GM23248 (cell line): ENCODE data around the gene STX8. TPM values are rescaled to one million over a fixed set of nuclear protein-coding genes. Genes with fewer than 3 reads are reported as not detected.
A peak's percentile ranks its signal among the peaks of the same experiment; 100 is the strongest.

ENCODE experiments used
- DNase-seq: peaks from one replicate; pipeline ENCODE4 v3.0.0-alpha.2; 2015
- H2AFZ ChIP-seq: fragments of 200-600 bp; sonication (generic); 2 replicates; pipeline ENCODE4 v1.6.1; 2016; ENCODE audit warnings: antibody characterized with exemption
- H3F3A ChIP-seq: fragments of 200-600 bp; sonication (generic); 2 replicates; pipeline ENCODE4 v1.6.1; 2016; ENCODE audit warnings: mild to moderate bottlenecking, antibody characterized with exemption, mixed run types; ENCODE audit not compliant: insufficient read depth
- H3K27ac ChIP-seq: fragments of 200-600 bp; sonication (generic); 2 replicates; pipeline ENCODE4 v1.5.1; 2016; ENCODE audit warnings: mild to moderate bottlenecking
- H3K27me3 ChIP-seq: fragments of 200-600 bp; sonication (generic); replicated peaks from 2 replicates; pipeline ENCODE4 v1.6.1; 2016; ENCODE audit warnings: mild to moderate bottlenecking; ENCODE audit not compliant: insufficient read depth
- H3K36me3 ChIP-seq: fragments of 200-600 bp; sonication (generic); 2 replicates; pipeline ENCODE4 v1.6.1; 2016; ENCODE audit warnings: low read depth, mild to moderate bottlenecking
- H3K4me1 ChIP-seq: fragments of 200-600 bp; sonication (generic); 2 replicates; pipeline ENCODE4 v1.6.1; 2016; ENCODE audit warnings: mild to moderate bottlenecking; ENCODE audit not compliant: insufficient read depth
- H3K4me2 ChIP-seq: fragments of 200-600 bp; sonication (generic); one replicate; pipeline ENCODE4 v1.6.1; 2016; ENCODE audit warnings: mild to moderate bottlenecking; ENCODE audit not compliant: unreplicated experiment
- H3K4me3 ChIP-seq: fragments of 200-600 bp; sonication (generic); 2 replicates; pipeline ENCODE4 v1.5.1; 2016; ENCODE audit warnings: mild to moderate bottlenecking
- H3K79me2 ChIP-seq: fragments of 200-600 bp; sonication (generic); 2 replicates; pipeline ENCODE4 v1.6.1; 2016; ENCODE audit warnings: mild to moderate bottlenecking; ENCODE audit not compliant: insufficient read depth
- H3K9ac ChIP-seq: fragments of 200-600 bp; sonication (generic); 2 replicates; pipeline ENCODE4 v1.6.1; 2016; ENCODE audit warnings: mild to moderate bottlenecking
- H3K9me2 ChIP-seq: fragments of 200-600 bp; sonication (generic); 2 replicates; pipeline ENCODE4 v1.6.1; 2016; ENCODE audit warnings: mixed run types, mild to moderate bottlenecking, moderate library complexity; ENCODE audit not compliant: insufficient read depth
- H3K9me3 ChIP-seq: fragments of 200-600 bp; sonication (generic); one replicate; pipeline ENCODE4 v1.6.1; 2017; ENCODE audit warnings: low read depth
- H4K20me1 ChIP-seq: fragments of 200-600 bp; sonication (generic); 2 replicates; pipeline ENCODE4 v1.6.0; 2016; ENCODE audit not compliant: insufficient read depth
- EZH2 ChIP-seq: fragments of 200-600 bp; sonication (generic); IDR thresholded peaks from 2 replicates; pipeline ENCODE4 v1.6.1; 2018; ENCODE audit warnings: antibody characterized with exemption, mild to moderate bottlenecking; ENCODE audit not compliant: insufficient read depth, poor library complexity, severe bottlenecking
- EZH2phosphoT487 ChIP-seq: fragments of 200-600 bp; sonication (generic); IDR thresholded peaks from 2 replicates; pipeline ENCODE4 v1.6.1; 2018; ENCODE audit warnings: antibody characterized with exemption, moderate library complexity, mild to moderate bottlenecking, low read depth; ENCODE audit not compliant: insufficient read depth
- WGBS, 2 experiments: methylation state at CpG; one replicate each; pipeline ENCODE4 v1.1.6; 2015 to 2017; ENCODE audit warnings: low lambda C conversion rate in 2 of 2, low coverage in 1 of 2; ENCODE audit errors: missing lambda C conversion rate in 2 of 2; 5-methylcytosine and 5-hydroxymethylcytosine counted together
- in situ Hi-C: fragments of 300-500 bp; cut with MboI; formaldehyde crosslinking; loops from 2 replicates; pipeline ENCODE4 v1.15.0; 2020
- polyA plus RNA-seq: library from polyadenylated mRNA; unstranded; fragments of >200 nt; fragmentation: Nextera tagmentation; extraction: Ambion mirVana; gene quantifications from 2 replicates; pipeline ENCODE4 v1.2.1, GENCODE V29; 2016
- total RNA-seq: library from RNA; depleted of rRNA; stranded (reverse); fragments of >200 nt; shearing (Covaris generic); gene quantifications from 2 replicates; pipeline ENCODE4 v1.2.3, GENCODE V29; 2014

Gene STX8
- total and polyA plus RNA-seq, 2 experiments from 2014 or later = 40.7 to 84.3 TPM

- no peak overlapping the region for H3K4me3 ChIP-seq
- TF ChIP-seq EZH2 (no peak), EZH2phosphoT487 (no peak)
- peaks cover 9% of the 10 kb centered on the region; the same call in 1 of the 2 replicates for H3F3A ChIP-seq
- no peak overlapping the region for H3K9ac ChIP-seq
- DNase-seq = no peak
- no peaks in the 10 kb centered on the region for H3K36me3 ChIP-seq
- H3K9me3 ChIP-seq = no peaks in the 10 kb centered on the region
- no peaks in the 10 kb centered on the region for H4K20me1 ChIP-seq
- H3K79me2 ChIP-seq = no peaks in the 10 kb centered on the region
- no peaks in the 10 kb centered on the region for H3K9me2 ChIP-seq
- H2AFZ ChIP-seq = no peak overlapping the region
- in situ Hi-C loops = no loop called here
- no peaks in the 10 kb centered on the region for H3K27me3 ChIP-seq
- peak overlapping the region; percentile 30 for H3K4me2 ChIP-seq
- 79 to 83% methylated on average over 7 of the region's 7 CpGs for WGBS, 2 experiments
- H3K27ac ChIP-seq = no peak overlapping the region
- H3K4me1 ChIP-seq = peaks cover 23% of the 10 kb centered on the region
These were observed 285.4 kb downstream of the STX8 start for GRCh38 chr17:9290226-9290613.

- H3F3A ChIP-seq = peaks cover 9% of the 10 kb centered on the region; the same call in 1 of the 2 replicates
- peaks cover 36% of the 10 kb centered on the region for H3K4me1 ChIP-seq
- no peak overlapping the region for H3K4me2 ChIP-seq
- in situ Hi-C loops = no loop called here
- 90 to 94% methylated on average over 2 of the region's 2 CpGs for WGBS, 2 experiments
- TF ChIP-seq EZH2phosphoT487 (no peak), EZH2 (no peak)
- H3K36me3 ChIP-seq = no peaks in the 10 kb centered on the region
- no peaks in the 10 kb centered on the region for H3K27me3 ChIP-seq
- no peak for DNase-seq
- H3K9ac ChIP-seq = no peak overlapping the region
- no peak overlapping the region for H3K4me3 ChIP-seq
- no peak overlapping the region for H3K27ac ChIP-seq
- H4K20me1 ChIP-seq = no peaks in the 10 kb centered on the region
- no peaks in the 10 kb centered on the region for H3K79me2 ChIP-seq
- H2AFZ ChIP-seq = no peak overlapping the region
- no peaks in the 10 kb centered on the region for H3K9me3 ChIP-seq
- H3K9me2 ChIP-seq = no peaks in the 10 kb centered on the region
These were observed 288.3 kb downstream of the STX8 start for GRCh38 chr17:9287306-9287705.

GRCh38 chr17:9286434-9286833 is 289.2 kb downstream of the STX8 start:
- in situ Hi-C loops = no loop called here
- Histone ChIP-seq H4K20me1 (no peaks in the 10 kb centered on the region), H3K79me2 (no peaks in the 10 kb centered on the region), H3K9me3 (no peaks in the 10 kb centered on the region), H3K9me2 (no peaks in the 10 kb centered on the region), H2AFZ (peak overlapping the region; percentile 60), H3K4me1 (peaks cover 36% of the 10 kb centered on the region), H3K36me3 (no peaks in the 10 kb centered on the region), H3K4me2 (peak overlapping the region; percentile 90), H3K4me3 (peak overlapping the region; percentile 66), H3F3A (peaks cover 9% of the 10 kb centered on the region; the same call in 1 of the 2 replicates), H3K9ac (peak overlapping the region; percentile 74), H3K27me3 (no peaks in the 10 kb centered on the region), H3K27ac (peak overlapping the region; percentile 31)
- TF ChIP-seq EZH2 (no peak), EZH2phosphoT487 (no peak)
- WGBS, 2 experiments = 25 to 26% methylated on average over 7 of the region's 7 CpGs
- DNase-seq = peak; percentile 42

- H2AFZ ChIP-seq = peak overlapping the region; percentile 60
- no peaks in the 10 kb centered on the region for H3K27me3 ChIP-seq
- in situ Hi-C loops = no loop called here
- peak; percentile 68 for DNase-seq
- no peaks in the 10 kb centered on the region for H3K79me2 ChIP-seq
- TF ChIP-seq EZH2phosphoT487 = no peak
- TF ChIP-seq EZH2 = no peak
- H3K9ac ChIP-seq = peak overlapping the region; percentile 74
- H3K4me1 ChIP-seq = peaks cover 36% of the 10 kb centered on the region
- no peaks in the 10 kb centered on the region for H3K9me2 ChIP-seq
- peak overlapping the region; percentile 90 for H3K4me2 ChIP-seq
- H3K27ac ChIP-seq = peak overlapping the region; percentile 31
- peaks cover 9% of the 10 kb centered on the region; the same call in 1 of the 2 replicates for H3F3A ChIP-seq
- H3K9me3 ChIP-seq = no peaks in the 10 kb centered on the region
- no peaks in the 10 kb centered on the region for H3K36me3 ChIP-seq
- 11 to 12% methylated on average over 14 of the region's 14 CpGs for WGBS, 2 experiments
- peak overlapping the region; percentile 66 for H3K4me3 ChIP-seq
- H4K20me1 ChIP-seq = no peaks in the 10 kb centered on the region
These were observed 289.8 kb downstream of the STX8 start for GRCh38 chr17:9285602-9286427.
